K562 (cell line): ENCODE results near the gene NSG2.

ENCODE experiments used
- HNRNPK ChIP-seq: fragments of 200-400 bp; formaldehyde crosslinking; IDR thresholded peaks from one replicate; pipeline ENCODE4 v1.6.1; 2018; ENCODE audit warnings: mild to moderate bottlenecking, low read depth, low read length; ENCODE audit not compliant: poor library complexity, severe bottlenecking
- MYBL2 ChIP-seq, 2 experiments: fragments of 450-650 bp in 1 of 2; sonication (generic) in 1 of 2; formaldehyde crosslinking in 1 of 2; IDR thresholded peaks; 2 replicates each; pipeline versions ENCODE4 v1.6.1 to v1.8.1; 2017 to 2022; ENCODE audit warnings: borderline replicate concordance in 1 of 2, inconsistent platforms in 1 of 2, low read depth in 1 of 2, mild to moderate bottlenecking in 1 of 2, missing genetic modification reagents in 1 of 2, moderate library complexity in 1 of 2

GRCh38 chr5:174063082-174063756 is 17.7 kb downstream of the NSG2 start:
- no peak for TF ChIP-seq HNRNPK
- no peak for TF ChIP-seq MYBL2 (IDR thresholded peaks at IDR 0.05; ENCODE audit: low read depth)
- TF ChIP-seq MYBL2 (CRISPR knock-in tag; IDR thresholded peaks at IDR 0.05; ENCODE audit: borderline replicate concordance), result no peak
